ENCODE measurements around the gene C22orf31. TPM values are rescaled to one million over a fixed set of nuclear protein-coding genes. Genes with fewer than 3 reads are reported as not detected.
A peak's percentile ranks its signal among the peaks of the same experiment; 100 is the strongest.

The C22orf31 gene
- not detected in 2 replicates for total RNA-seq (2022)
- Bru-seq, nascent RNA = not detected
- not detected for BruChase-seq, experiment 1, labeled RNA remaining after a 6-hour chase
- BruChase-seq, experiment 2, labeled RNA remaining after a 2-hour chase = not detected
- long read RNA-seq = 0 reads

DNA sequence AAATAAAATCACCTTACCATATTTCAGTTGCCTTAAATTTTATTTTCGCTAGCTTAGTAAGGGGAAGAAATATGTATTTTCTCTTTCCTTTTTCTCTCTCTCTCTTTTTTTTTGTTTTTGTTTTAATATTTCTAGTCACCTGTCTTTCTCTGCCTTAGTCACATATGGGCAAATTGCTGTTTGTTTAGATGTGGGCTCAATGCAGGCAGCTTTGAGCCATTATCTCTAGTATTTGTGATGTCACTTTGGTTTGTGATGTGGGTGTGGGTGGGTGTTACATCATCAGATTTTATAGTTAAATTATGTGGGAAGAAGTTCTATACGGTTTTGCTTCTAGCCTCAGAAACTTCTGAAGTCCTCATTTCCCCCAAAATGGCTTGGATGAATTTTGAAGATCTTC is at the start of gene C22orf31:
TSS of gene C22orf31 (minus strand) at position 59 of the 400 bp plus-strand sequence. CDS start at position 20, 39 bp downstream.
- CTCF ChIA-PET = interaction anchor here (1.4 kb wide), 1 partner anchor 21 kb away, joined by 4 read pairs; no protein-coding TSS in a partner anchor
- Mint-ChIP-seq H3K27me3 (ENCODE audit: insufficient read depth, unreplicated experiment) (no peaks in the 10 kb centered on the region), H3K9me3 (ENCODE audit: unreplicated experiment) (no peaks in the 10 kb centered on the region), H3K4me3 (ENCODE audit: unreplicated experiment) (no peak within 1 kb of the TSS), H3K4me1 (ENCODE audit: insufficient read depth, unreplicated experiment) (peaks cover 5% of the 10 kb centered on the region), H3K36me3 (ENCODE audit: insufficient read depth, unreplicated experiment) (no peaks in the 10 kb centered on the region), H3K27ac (ENCODE audit: low read depth, unreplicated experiment) (no peak within 1 kb of the TSS)
- POLR2A ChIA-PET = interaction anchor here (0.6 to 1.0 kb wide), 3 partner anchors 11 to 17 kb away, joined by 3 to 5 read pairs (median 3); no protein-coding TSS in a partner anchor
- intact Hi-C loops (cut with micrococcal nuclease) = no loop called here
- BruUV-seq (replicated peaks) = no TSS peak
- no peak for DNase-seq (ENCODE audit: unreplicated experiment)
- TF ChIP-seq, protein P1, sequence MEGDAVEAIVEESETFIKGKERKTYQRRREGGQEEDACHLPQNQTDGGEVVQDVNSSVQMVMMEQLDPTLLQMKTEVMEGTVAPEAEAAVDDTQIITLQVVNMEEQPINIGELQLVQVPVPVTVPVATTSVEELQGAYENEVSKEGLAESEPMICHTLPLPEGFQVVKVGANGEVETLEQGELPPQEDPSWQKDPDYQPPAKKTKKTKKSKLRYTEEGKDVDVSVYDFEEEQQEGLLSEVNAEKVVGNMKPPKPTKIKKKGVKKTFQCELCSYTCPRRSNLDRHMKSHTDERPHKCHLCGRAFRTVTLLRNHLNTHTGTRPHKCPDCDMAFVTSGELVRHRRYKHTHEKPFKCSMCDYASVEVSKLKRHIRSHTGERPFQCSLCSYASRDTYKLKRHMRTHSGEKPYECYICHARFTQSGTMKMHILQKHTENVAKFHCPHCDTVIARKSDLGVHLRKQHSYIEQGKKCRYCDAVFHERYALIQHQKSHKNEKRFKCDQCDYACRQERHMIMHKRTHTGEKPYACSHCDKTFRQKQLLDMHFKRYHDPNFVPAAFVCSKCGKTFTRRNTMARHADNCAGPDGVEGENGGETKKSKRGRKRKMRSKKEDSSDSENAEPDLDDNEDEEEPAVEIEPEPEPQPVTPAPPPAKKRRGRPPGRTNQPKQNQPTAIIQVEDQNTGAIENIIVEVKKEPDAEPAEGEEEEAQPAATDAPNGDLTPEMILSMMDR (IDR thresholded peaks at IDR 0.05; ENCODE audit: unreplicated experiment) = no peak

- Mint-ChIP-seq H3K36me3 (ENCODE audit: insufficient read depth, unreplicated experiment) (peaks cover 1% of the 10 kb centered on the region), H3K9me3 (ENCODE audit: unreplicated experiment) (no peaks in the 10 kb centered on the region), H3K4me1 (ENCODE audit: insufficient read depth, unreplicated experiment) (no peaks in the 10 kb centered on the region), H3K27ac (ENCODE audit: low read depth, unreplicated experiment) (no peak overlapping the region), H3K27me3 (ENCODE audit: insufficient read depth, unreplicated experiment) (no peaks in the 10 kb centered on the region), H3K4me3 (ENCODE audit: unreplicated experiment) (no peak overlapping the region)
- BruUV-seq (replicated peaks) = no TSS peak
- POLR2A ChIA-PET = no interaction called here
- DNase-seq (ENCODE audit: unreplicated experiment) = no peak
- intact Hi-C loops (cut with micrococcal nuclease) = no loop called here
- TF ChIP-seq, protein P1 (IDR thresholded peaks at IDR 0.05; ENCODE audit: unreplicated experiment) = no peak
- CTCF ChIA-PET = interaction anchor here (0.7 kb wide), 2 partner anchors 36 to 44 kb away, joined by 3 read pairs; no protein-coding TSS in a partner anchor
Measured at GRCh38 chr22:29110946-29111345, 49.3 kb upstream of the C22orf31 start.

- intact Hi-C loops (cut with micrococcal nuclease) = no loop called here
- CTCF ChIA-PET = no interaction called here
- peak overlapping the region; percentile 2 for H3K27ac Mint-ChIP-seq (ENCODE audit: low read depth, unreplicated experiment)
Measured at GRCh38 chr22:29109822-29110221, 48.2 kb upstream of the C22orf31 start.

GRCh38 chr22:29108137-29108536 is 46.5 kb upstream of the C22orf31 start:
- H3K27ac Mint-ChIP-seq (ENCODE audit: low read depth, unreplicated experiment) = no peak overlapping the region
- H3K27me3 Mint-ChIP-seq (ENCODE audit: insufficient read depth, unreplicated experiment) = no peaks in the 10 kb centered on the region
- TF ChIP-seq, protein P1 (IDR thresholded peaks at IDR 0.05; ENCODE audit: unreplicated experiment) = no peak
- CTCF ChIA-PET = interaction anchor here (2.2 kb wide), 1 partner anchor 47 kb away, joined by 5 read pairs; no protein-coding TSS in a partner anchor
- no peaks in the 10 kb centered on the region for H3K4me1 Mint-ChIP-seq (ENCODE audit: insufficient read depth, unreplicated experiment)
- DNase-seq (ENCODE audit: unreplicated experiment) = peak; percentile 40
- no peaks in the 10 kb centered on the region for H3K9me3 Mint-ChIP-seq (ENCODE audit: unreplicated experiment)
- no peak overlapping the region for H3K4me3 Mint-ChIP-seq (ENCODE audit: unreplicated experiment)
- BruUV-seq (replicated peaks) = no TSS peak
- intact Hi-C loops (cut with micrococcal nuclease) = no loop called here
- POLR2A ChIA-PET = no interaction called here
- no peaks in the 10 kb centered on the region for H3K36me3 Mint-ChIP-seq (ENCODE audit: insufficient read depth, unreplicated experiment)

More at GRCh38 chr22:29109822-29110221, 48.2 kb upstream of the C22orf31 start:
- TF ChIP-seq, protein P1 (IDR thresholded peaks at IDR 0.05; ENCODE audit: unreplicated experiment) = no peak
- no peaks in the 10 kb centered on the region for H3K36me3 Mint-ChIP-seq (ENCODE audit: insufficient read depth, unreplicated experiment)
- BruUV-seq (replicated peaks) = no TSS peak
- POLR2A ChIA-PET = no interaction called here
- no peaks in the 10 kb centered on the region for H3K27me3 Mint-ChIP-seq (ENCODE audit: insufficient read depth, unreplicated experiment)
- no peak overlapping the region for H3K4me3 Mint-ChIP-seq (ENCODE audit: unreplicated experiment)
- no peaks in the 10 kb centered on the region for H3K9me3 Mint-ChIP-seq (ENCODE audit: unreplicated experiment)
- no peaks in the 10 kb centered on the region for H3K4me1 Mint-ChIP-seq (ENCODE audit: insufficient read depth, unreplicated experiment)
- no peak for DNase-seq (ENCODE audit: unreplicated experiment)
